Naive thymus-derived CD4-positive, alpha-beta T cell (primary cell): ENCODE measurements around the gene SORL1. TPM values are rescaled to one million over a fixed set of nuclear protein-coding genes. Genes with fewer than 3 reads are reported as not detected.

Source experiments
- ATAC-seq: fragments of 150-1000 bp; cut with Tn5 transposase; 2 replicates; pipeline ENCODE4 v1.10.0; 2021; ENCODE audit warnings: mild to moderate bottlenecking, moderate library complexity
- CTCF ChIA-PET: fragments of 350-600 bp; sonication (Branson Sonifier 250); formaldehyde crosslinking; loops from one replicate; lab custom pipeline; 2021; ENCODE audit warnings: antibody characterized with exemption; lab: Charles Lee
- POLR2A ChIA-PET: fragments of 350-600 bp; sonication (Branson Sonifier 250); formaldehyde crosslinking; loops from one replicate; lab custom pipeline; 2021; ENCODE audit warnings: antibody characterized with exemption, inconsistent platforms; lab: Charles Lee
- DNase-seq, 9 donors: peaks; one replicate each; pipeline versions ENCODE4 v3.0.0 to v3.0.0-alpha.2; 2020 to 2022; ENCODE audit warnings: mixed read lengths in 1 of 9
- H3K27ac ChIP-seq: one replicate; pipeline ENCODE4 v1.7.0; 2013; ENCODE audit warnings: mild to moderate bottlenecking, low read depth, low read length, moderate library complexity
- H3K27me3 ChIP-seq, 2 donors: one replicate each; pipeline ENCODE4 v1.7.0; 2013; ENCODE audit warnings: low read length in 2 of 2, mild to moderate bottlenecking in 2 of 2, moderate library complexity in 2 of 2; ENCODE audit not compliant: control insufficient read depth in 2 of 2, insufficient read depth in 2 of 2
- H3K36me3 ChIP-seq, 3 experiments: 1 replicate in 2 of 3; 2 replicates in 1 of 3; pipeline ENCODE4 v1.7.0; 2013; ENCODE audit warnings: low read length in 3 of 3, mild to moderate bottlenecking in 3 of 3, moderate library complexity in 1 of 3; ENCODE audit not compliant: insufficient read depth in 3 of 3, control insufficient read depth in 2 of 3
- H3K4me1 ChIP-seq, 2 donors: one replicate each; pipeline ENCODE4 v1.7.0; 2013; ENCODE audit warnings: low read length in 2 of 2, mild to moderate bottlenecking in 2 of 2, moderate library complexity in 1 of 2; ENCODE audit not compliant: control insufficient read depth in 2 of 2, insufficient read depth in 2 of 2
- H3K4me3 ChIP-seq: 2 replicates; pipeline ENCODE4 v1.7.0; 2013; ENCODE audit warnings: mild to moderate bottlenecking, low read length
- H3K9me3 ChIP-seq, 3 experiments: 1 replicate in 2 of 3; 2 replicates in 1 of 3; pipeline ENCODE4 v1.7.0; 2013; ENCODE audit warnings: low read length in 3 of 3; ENCODE audit not compliant: control insufficient read depth in 2 of 3
- H3K27ac Mint-ChIP-seq, 9 donors: one replicate each; pipeline ENCODE4 v1.8.0; 2020 to 2022; ENCODE audit warnings: mixed read lengths in 9 of 9, mild to moderate bottlenecking in 8 of 9, moderate library complexity in 5 of 9, inconsistent platforms in 2 of 9
- H3K27me3 Mint-ChIP-seq, 5 donors: one replicate each; pipeline ENCODE4 v1.8.0; 2021 to 2022; ENCODE audit warnings: mixed read lengths in 5 of 5, mild to moderate bottlenecking in 1 of 5
- H3K36me3 Mint-ChIP-seq, 5 donors: one replicate each; pipeline ENCODE4 v1.8.0; 2020 to 2022; ENCODE audit warnings: mixed read lengths in 5 of 5, mild to moderate bottlenecking in 3 of 5, inconsistent platforms in 1 of 5
- H3K4me1 Mint-ChIP-seq, 7 donors: one replicate each; pipeline ENCODE4 v1.8.0; 2020 to 2022; ENCODE audit warnings: mixed read lengths in 7 of 7, mild to moderate bottlenecking in 3 of 7, inconsistent platforms in 1 of 7
- H3K4me3 Mint-ChIP-seq, 10 donors: one replicate each; pipeline ENCODE4 v1.8.0; 2020 to 2022; ENCODE audit warnings: mild to moderate bottlenecking in 10 of 10, mixed read lengths in 10 of 10, moderate library complexity in 6 of 10, inconsistent platforms in 2 of 10
- H3K9me3 Mint-ChIP-seq, 11 donors: one replicate each; pipeline ENCODE4 v1.8.0; 2020 to 2022; ENCODE audit warnings: mixed read lengths in 11 of 11, mild to moderate bottlenecking in 4 of 11, inconsistent platforms in 1 of 11, moderate library complexity in 1 of 11
- intact Hi-C, 2 donors: fragments of 100-400 bp; cut with micrococcal nuclease; formaldehyde crosslinking; loops; one replicate each; pipeline ENCODE4 v1.15.1; 2023
- polyA plus RNA-seq, 2 donors: library from polyadenylated mRNA; unstranded; fragments of 300-500 nt; fragmentation: Illumina TruSeq; gene quantifications; one replicate each; pipeline ENCODE4 v1.2.3, GENCODE V29; 2021
- total RNA-seq, 6 experiments: library from RNA in 5 of 6; stranded (reverse) in 5 of 6; gene quantifications; 1 replicate in 5 of 6; 2 replicates in 1 of 6; pipeline ENCODE4 v1.2.3 and lab custom pipeline; 2021 to 2026

The SORL1 gene
- total and polyA plus RNA-seq, 7 experiments from 2014 or later, result 165 to 555 (median 321) TPM

DNA sequence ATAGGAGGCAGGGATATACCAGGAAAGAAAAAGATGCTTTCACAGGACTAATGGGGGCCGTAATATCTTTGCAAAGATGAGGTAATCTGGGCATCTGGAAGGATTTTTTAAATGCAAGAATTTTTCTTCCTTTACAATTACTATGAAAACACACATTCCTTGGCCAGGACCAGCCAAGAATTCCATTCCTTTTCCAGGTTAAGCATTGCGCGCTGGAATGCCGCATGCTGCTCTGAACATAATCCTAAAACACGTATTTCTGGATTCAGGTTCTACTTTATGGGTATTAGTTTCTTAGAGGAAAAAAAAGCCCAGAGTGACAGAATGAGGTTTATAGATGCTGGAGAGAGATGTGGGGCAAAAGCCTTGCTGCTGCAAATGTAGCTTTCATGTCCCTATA lies 100.0 kb downstream of the SORL1 start:
- H3K36me3 ChIP-seq, result peaks cover 53 to 98% (median 64%) of the 10 kb centered on the region in 3 experiments
- ATAC-seq (no peak), DNase-seq (no peak)
- H3K36me3 Mint-ChIP-seq, result peaks cover 24 to 65% (median 54%) of the 10 kb centered on the region in 5 donors
- no peaks in the 10 kb centered on the region for H3K9me3 ChIP-seq
- H3K4me1 ChIP-seq, result no peaks in the 10 kb centered on the region
- ChIA-PET CTCF (no interaction called here), POLR2A (no interaction called here)
- no peaks in the 10 kb centered on the region for H3K27me3 Mint-ChIP-seq
- H3K27ac ChIP-seq, result no peak overlapping the region
- intact Hi-C loops, result no loop called here
- H3K27me3 ChIP-seq, result no peaks in the 10 kb centered on the region
- H3K4me3 Mint-ChIP-seq, result no peak overlapping the region
- H3K9me3 Mint-ChIP-seq, result peaks cover 0 to 2% (median 0%) of the 10 kb centered on the region in 11 donors
- H3K4me3 ChIP-seq, result no peak overlapping the region
- H3K4me1 Mint-ChIP-seq, result peaks cover 8 to 29% (median 23%) of the 10 kb centered on the region in 7 donors
- peak overlapping the region in 1 of 9 donors; percentile 58 for H3K27ac Mint-ChIP-seq

GRCh38 chr11:121552644-121553043 lies 100.5 kb downstream of the SORL1 start:
- no peaks in the 10 kb centered on the region for H3K4me1 ChIP-seq
- intact Hi-C loops, result no loop called here

GRCh38 chr11:121553389-121553788 lies 101.3 kb downstream of the SORL1 start:
- H3K36me3 Mint-ChIP-seq, result peaks cover 24 to 63% (median 48%) of the 10 kb centered on the region in 5 donors
- peaks cover 0 to 2% (median 0%) of the 10 kb centered on the region in 11 donors for H3K9me3 Mint-ChIP-seq
- Histone ChIP-seq H3K36me3 (peaks cover 46 to 98% (median 60%) of the 10 kb centered on the region in 3 experiments), H3K4me1 (no peaks in the 10 kb centered on the region), H3K9me3 (no peaks in the 10 kb centered on the region), H3K27ac (no peak overlapping the region), H3K4me3 (no peak overlapping the region), H3K27me3 (no peaks in the 10 kb centered on the region)
- ChIA-PET CTCF (no interaction called here), POLR2A (interaction anchor here (1.3 kb wide), 1 partner anchor 102 kb away, joined by 3 read pairs; no protein-coding TSS in a partner anchor)
- DNase-seq (no peak), ATAC-seq (no peak)
- H3K27ac Mint-ChIP-seq, result peak overlapping the region in 4 of 9 donors; percentile 6 to 67 (median 58)
- intact Hi-C loops, result no loop called here
- H3K4me3 Mint-ChIP-seq, result no peak overlapping the region
- H3K4me1 Mint-ChIP-seq, result peaks cover 7 to 29% (median 18%) of the 10 kb centered on the region in 7 donors
- H3K27me3 Mint-ChIP-seq, result no peaks in the 10 kb centered on the region

More at GRCh38 chr11:121552644-121553043, 100.5 kb downstream of the SORL1 start:
- Mint-ChIP-seq H3K27me3 (no peaks in the 10 kb centered on the region), H3K4me1 (peaks cover 8 to 29% (median 21%) of the 10 kb centered on the region in 7 donors), H3K27ac (no peak overlapping the region), H3K9me3 (peaks cover 0 to 2% (median 0%) of the 10 kb centered on the region in 11 donors), H3K36me3 (peaks cover 24 to 65% (median 50%) of the 10 kb centered on the region in 5 donors), H3K4me3 (no peak overlapping the region)
- Histone ChIP-seq H3K27me3 (no peaks in the 10 kb centered on the region), H3K27ac (no peak overlapping the region), H3K36me3 (peaks cover 51 to 98% (median 65%) of the 10 kb centered on the region in 3 experiments), H3K4me3 (no peak overlapping the region), H3K9me3 (no peaks in the 10 kb centered on the region)
- DNase-seq (no peak), ATAC-seq (no peak)
- ChIA-PET CTCF (no interaction called here), POLR2A (interaction anchor here (1.3 kb wide), 1 partner anchor 101 kb away, joined by 3 read pairs; no protein-coding TSS in a partner anchor)

GRCh38 chr11:121553806-121554205 lies 101.7 kb downstream of the SORL1 start:
- no peak for ATAC-seq
- ChIA-PET CTCF (no interaction called here), POLR2A (interaction anchor here (0.7 to 1.3 kb wide), 2 partner anchors 101 to 102 kb away, joined by 3 to 4 read pairs; partner anchors contain the start of genes SORL1 and SORL1-AS1)
- H3K4me3 Mint-ChIP-seq, result no peak overlapping the region
- intact Hi-C loops, result no loop called here
- no peaks in the 10 kb centered on the region for H3K9me3 ChIP-seq
- peak overlapping the region in 3 of 9 donors; percentile 34 to 65 (median 54) for H3K27ac Mint-ChIP-seq
- no peak for DNase-seq
- peaks cover 24 to 66% (median 51%) of the 10 kb centered on the region in 5 donors for H3K36me3 Mint-ChIP-seq
- no peaks in the 10 kb centered on the region for H3K27me3 Mint-ChIP-seq
- no peaks in the 10 kb centered on the region for H3K27me3 ChIP-seq
- peaks cover 7 to 29% (median 18%) of the 10 kb centered on the region in 7 donors for H3K4me1 Mint-ChIP-seq
- H3K27ac ChIP-seq, result no peak overlapping the region
- no peak overlapping the region for H3K4me3 ChIP-seq
- H3K4me1 ChIP-seq, result no peaks in the 10 kb centered on the region
- H3K36me3 ChIP-seq, result peaks cover 50 to 99% (median 60%) of the 10 kb centered on the region in 3 experiments
- peaks cover 0 to 2% (median 0%) of the 10 kb centered on the region in 11 donors for H3K9me3 Mint-ChIP-seq

- no peak for ATAC-seq
- Mint-ChIP-seq H3K36me3 (peaks cover 30 to 73% (median 58%) of the 10 kb centered on the region in 5 donors), H3K4me1 (peaks cover 7 to 29% (median 20%) of the 10 kb centered on the region in 7 donors), H3K27me3 (no peaks in the 10 kb centered on the region), H3K27ac (peak overlapping the region in 4 of 9 donors; percentile 34 to 74 (median 66)), H3K9me3 (peaks cover 0 to 2% (median 0%) of the 10 kb centered on the region in 11 donors), H3K4me3 (no peak overlapping the region)
- H3K4me1 ChIP-seq, result no peaks in the 10 kb centered on the region
- no peak overlapping the region for H3K4me3 ChIP-seq
- no peaks in the 10 kb centered on the region for H3K27me3 ChIP-seq
- no peak overlapping the region for H3K27ac ChIP-seq
- CTCF ChIA-PET, result no interaction called here
- H3K9me3 ChIP-seq, result no peaks in the 10 kb centered on the region
- no peak for DNase-seq
- POLR2A ChIA-PET, result interaction anchor here (0.7 to 0.9 kb wide), 2 partner anchors 26 to 102 kb away, joined by 4 to 5 read pairs; partner anchors contain the start of genes SORL1 and SORL1-AS1
- peaks cover 58 to 99% (median 63%) of the 10 kb centered on the region in 3 experiments for H3K36me3 ChIP-seq
- intact Hi-C loops, result no loop called here
These were observed 102.4 kb downstream of the SORL1 start for GRCh38 chr11:121554552-121554951.

DNA sequence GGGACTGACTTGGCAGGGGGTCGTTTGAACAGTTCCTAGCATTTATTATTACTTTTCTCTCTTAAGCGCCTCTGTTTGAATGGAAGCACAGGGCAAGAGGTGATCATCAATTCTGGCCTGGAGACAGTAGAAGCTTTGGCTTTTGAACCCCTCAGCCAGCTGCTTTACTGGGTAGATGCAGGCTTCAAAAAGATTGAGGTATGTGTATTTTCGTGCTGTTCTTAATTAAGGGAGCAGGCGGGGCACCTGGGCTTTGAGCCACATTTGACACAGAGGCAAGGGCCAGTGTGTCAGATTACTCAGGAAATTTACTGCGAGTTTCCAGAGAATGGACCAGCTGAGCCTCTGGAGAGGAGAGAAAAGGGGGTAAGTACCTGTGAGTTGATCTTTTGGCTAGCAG lies 103.0 kb downstream of the SORL1 start:
- Mint-ChIP-seq H3K36me3 (peaks cover 30 to 75% (median 60%) of the 10 kb centered on the region in 5 donors), H3K27ac (peak overlapping the region in 2 of 9 donors; percentile 44 to 68), H3K9me3 (peaks cover 0 to 2% (median 0%) of the 10 kb centered on the region in 11 donors), H3K4me3 (no peak overlapping the region), H3K4me1 (peaks cover 11 to 30% (median 25%) of the 10 kb centered on the region in 7 donors), H3K27me3 (no peaks in the 10 kb centered on the region)
- H3K9me3 ChIP-seq, result no peaks in the 10 kb centered on the region
- ATAC-seq, result no peak
- CTCF ChIA-PET, result no interaction called here
- H3K27me3 ChIP-seq, result no peaks in the 10 kb centered on the region
- intact Hi-C loops, result no loop called here
- POLR2A ChIA-PET, result interaction anchor here (0.6 to 0.9 kb wide), 3 partner anchors 26 to 150 kb away, joined by 3 to 5 read pairs (median 3); no protein-coding TSS in a partner anchor
- no peaks in the 10 kb centered on the region for H3K4me1 ChIP-seq
- DNase-seq, result no peak
- no peak overlapping the region for H3K27ac ChIP-seq
- no peak overlapping the region for H3K4me3 ChIP-seq
- peaks cover 60 to 99% (median 65%) of the 10 kb centered on the region in 3 experiments for H3K36me3 ChIP-seq
